CD4-positive, alpha-beta T cell treated with Interleukin-10 for 1 hour (primary cell): ENCODE results near the gene ITGB2.
A peak's percentile ranks its signal among the peaks of the same experiment; 100 is the strongest.

ENCODE experiments used
- DNase-seq: peaks from one replicate; pipeline ENCODE4 v3.0.0-alpha.2; 2020

Gene ITGB2

DNA sequence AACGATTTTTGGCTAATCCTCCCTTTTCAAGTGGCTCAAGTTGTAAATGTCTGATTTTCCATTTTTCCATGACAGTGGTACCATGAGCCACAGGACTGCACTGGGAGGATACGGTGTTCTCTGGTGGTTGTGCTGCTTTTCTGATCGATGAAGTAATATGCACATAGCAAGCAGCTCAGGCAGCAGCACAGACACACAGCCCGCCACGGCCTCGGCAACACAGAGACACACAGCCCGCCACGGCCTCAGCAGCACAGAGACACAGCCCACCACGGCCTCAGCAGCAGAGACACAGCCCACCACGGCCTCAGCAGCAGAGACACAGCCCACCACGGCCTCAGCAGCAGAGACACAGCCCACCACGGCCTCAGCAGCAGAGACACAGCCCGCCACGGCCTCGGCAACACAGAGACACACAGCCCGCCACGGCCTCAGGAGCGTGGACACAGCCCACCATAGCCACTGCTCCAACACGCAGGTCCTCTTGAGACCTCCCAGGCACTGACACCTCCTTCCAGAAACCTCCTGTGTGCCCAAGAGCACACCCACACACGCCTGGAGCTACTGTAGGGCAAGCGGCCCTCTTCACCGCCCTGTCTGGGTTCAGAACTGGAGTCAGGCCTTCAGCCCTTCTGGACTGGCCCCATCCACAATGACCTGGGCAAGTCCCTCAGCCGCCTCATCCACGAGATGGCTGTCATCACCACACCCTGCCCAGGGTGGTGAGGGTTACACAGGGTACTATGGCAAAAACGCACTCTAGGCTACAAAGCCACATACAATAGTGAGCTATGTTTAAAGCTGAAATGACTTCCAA, 57.6 kb downstream of the ITGB2 start:
- DNase-seq, result no peak

DNA sequence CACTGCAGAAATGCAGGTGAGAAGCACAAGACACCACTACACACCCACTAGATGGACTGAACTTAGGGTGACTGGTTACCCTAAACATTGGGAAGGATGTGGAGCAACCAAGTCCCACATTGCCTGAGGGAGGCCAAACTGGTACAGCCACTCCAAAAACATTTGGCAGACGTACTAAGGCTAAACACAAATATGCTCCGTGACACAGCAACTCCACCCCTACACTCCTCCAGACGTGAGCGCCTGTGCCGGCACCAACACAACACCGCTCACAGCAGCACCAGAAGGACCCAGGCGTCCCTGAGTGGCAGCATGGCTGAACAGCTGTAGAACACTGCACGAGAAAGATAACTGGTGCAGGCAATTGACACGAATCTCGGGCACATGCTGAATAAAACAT, 61.9 kb downstream of the ITGB2 start:
- no peak for DNase-seq

DNA sequence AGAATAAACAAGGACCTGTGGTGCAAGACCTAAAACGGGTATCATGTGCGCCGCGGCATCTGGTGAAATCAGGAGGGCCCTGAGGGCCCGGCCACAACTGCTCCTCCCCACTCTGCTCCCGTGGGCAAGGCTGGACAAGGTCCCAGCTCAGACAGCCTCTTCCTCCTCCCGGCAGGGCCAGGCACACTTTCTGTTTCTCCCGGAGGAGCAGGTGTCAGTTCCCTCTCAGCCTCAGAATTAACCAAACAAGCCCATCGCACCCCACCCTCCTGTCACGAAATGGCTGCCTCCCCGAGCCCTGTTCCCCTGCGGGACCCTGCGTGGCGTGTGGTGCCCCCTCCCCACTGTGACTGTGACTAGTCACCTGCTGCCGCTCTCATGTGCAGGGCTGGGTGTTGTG, 62.4 kb downstream of the ITGB2 start:
- no peak for DNase-seq

DNA sequence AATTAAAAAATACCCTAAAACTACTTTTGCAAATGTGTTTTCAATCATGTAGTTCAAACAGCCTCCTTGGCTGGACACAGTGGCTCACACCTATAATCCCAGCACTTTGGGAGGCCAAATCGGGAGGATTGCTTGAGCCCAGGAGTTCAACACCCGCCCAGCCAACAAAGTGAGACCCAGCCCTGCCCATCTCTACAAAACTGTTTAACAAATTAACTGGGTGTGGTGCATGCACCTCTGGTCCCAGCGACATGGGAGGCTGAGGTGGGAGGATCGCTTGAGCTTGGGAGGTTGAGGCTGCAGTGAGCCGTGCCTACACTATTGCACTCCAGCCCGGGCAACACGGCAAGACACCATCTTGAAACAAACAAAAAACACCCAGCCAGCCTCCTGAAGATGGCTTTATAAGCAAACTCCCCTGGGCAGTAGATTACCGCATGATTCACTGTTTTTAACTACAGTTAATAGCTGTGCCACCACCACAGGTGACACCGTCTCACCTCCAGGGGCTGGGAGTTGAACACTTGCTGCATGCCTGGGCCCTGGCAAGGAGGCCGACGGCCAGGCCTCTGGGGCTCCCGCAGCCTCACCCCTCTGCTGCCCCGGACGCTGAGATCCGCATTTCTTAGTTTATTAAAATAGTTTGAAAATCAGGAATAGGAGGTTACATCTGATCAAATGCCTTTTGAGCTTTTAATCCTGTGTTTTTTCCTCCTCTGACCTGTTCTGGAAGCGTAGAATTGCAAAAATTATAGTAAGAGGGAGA, 63.4 kb downstream of the ITGB2 start:
- no peak for DNase-seq

DNA sequence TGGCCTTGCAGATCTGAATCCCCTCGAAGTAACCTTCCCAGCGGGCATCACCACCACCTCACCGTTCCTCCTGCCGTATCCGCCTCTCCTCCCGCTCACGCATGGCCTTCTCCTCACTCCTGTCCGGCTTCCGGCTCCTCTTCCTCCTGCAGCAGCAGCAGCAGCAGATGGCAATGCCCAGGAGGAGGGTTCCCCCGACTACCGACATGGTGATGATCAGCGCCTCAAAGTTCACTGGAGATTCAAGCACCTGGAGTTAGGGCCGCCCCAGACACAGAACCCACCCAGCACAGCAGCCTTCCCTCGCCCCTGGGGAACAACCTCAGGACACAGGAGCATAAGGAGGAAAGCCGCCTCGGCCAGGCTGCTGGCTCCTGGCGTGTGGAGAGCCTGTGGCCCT, 64.6 kb downstream of the ITGB2 start:
- DNase-seq, result no peak

DNA sequence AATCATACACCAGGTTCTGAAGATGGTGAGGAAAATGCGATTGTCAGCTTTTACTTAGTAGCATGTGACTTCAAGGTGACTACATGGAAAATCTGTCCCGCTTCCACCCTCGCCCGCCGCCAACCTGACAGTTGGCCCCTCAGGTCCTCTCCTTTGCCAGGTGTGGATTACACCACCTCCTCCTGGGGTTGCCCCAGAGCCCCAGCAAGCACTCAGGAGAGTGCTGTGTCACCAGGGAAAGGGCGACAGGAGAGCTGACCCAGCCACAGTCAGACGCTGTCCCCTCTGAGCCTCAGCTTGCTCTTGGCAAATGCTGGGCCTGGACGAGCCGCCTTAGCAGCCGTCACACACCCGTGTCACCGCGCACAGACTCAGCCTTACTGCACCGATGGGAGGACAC, 65.1 kb downstream of the ITGB2 start:
- no peak for DNase-seq

DNA sequence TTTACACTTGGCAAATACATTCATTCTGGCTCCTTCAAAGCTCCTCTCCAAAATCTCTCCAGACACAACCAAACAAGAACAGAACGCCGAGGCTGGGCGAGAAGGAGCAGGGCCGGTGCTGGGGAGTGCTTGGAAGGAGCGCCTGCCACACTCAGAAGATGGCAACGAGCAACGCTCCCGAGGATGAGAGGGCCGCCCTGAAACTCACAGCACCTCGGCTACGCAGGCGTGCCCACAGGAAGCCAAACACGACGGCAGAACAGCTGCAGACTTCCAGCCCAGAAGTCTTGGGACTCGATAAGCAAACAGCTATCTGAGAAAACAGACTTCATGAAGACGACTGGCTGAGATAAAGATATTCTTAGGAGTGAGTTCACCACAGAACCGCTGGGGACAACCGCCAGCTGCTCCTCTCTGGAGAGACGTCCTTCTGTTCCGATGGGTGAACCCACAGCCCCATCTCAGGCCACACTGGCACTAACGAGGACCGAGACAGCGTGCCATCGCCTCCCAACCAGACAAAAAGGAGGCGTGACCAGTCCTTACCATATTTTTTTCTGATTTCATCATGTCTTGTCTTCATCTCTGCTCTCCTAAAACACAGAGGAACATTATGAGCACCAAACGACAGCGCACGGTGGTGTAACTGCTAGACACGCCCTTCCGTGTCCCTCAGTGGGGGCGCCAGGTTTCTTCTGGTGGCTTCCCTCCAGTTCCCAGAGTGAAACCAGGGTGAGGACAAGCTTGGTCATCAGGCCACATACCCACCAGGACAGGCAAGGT, 65.8 kb downstream of the ITGB2 start:
- DNase-seq, result no peak

DNA sequence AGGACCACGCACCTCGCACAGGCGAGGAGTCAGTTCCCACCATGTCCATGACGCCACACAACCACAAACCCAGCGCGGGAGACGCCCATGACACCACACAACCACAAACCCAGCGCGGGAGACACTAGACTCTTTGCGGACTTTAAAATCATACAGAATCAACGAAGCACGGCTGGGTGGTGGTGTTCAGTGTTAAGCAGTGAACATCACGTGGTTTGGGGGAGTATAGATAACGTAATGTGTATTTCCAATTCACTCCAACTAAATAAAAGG, 66.4 kb downstream of the ITGB2 start:
- DNase-seq, result no peak

DNA sequence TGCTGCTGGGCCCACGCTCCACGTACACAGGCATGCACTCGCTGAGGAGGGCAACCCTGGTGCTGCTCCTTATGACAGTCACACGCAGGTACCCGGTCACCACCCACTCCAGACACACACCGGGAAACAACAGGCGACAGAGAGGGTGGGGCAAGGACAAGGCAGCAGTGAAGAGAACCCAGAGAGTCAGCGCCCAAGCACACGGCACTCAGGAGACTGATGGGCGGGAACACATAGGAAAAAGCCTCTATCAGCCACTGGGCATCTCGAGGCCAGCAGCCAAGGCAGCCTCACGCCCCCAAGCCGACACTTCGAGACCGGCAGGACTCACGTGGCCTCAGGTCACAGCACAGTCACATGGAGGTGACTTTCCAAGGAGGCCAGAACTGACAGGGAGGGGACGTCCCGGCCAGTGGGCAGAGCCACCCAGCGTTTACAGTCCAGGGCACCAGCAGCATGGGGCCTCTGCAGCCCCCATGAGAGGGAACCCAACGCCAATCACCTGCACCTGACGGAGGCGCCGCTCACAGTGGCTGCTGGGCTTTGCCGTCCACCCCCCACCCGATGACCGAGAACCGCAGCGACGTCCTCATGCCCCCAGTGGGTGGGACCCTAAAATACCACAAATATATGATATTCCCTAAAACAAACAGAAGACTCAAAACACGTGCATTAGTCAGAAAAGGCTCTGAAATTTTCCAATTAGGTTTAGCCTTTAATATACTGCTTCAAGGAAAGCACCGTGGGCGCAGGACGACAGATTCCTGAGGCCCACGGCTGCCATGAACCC, 66.9 kb downstream of the ITGB2 start:
- DNase-seq, result no peak

DNA sequence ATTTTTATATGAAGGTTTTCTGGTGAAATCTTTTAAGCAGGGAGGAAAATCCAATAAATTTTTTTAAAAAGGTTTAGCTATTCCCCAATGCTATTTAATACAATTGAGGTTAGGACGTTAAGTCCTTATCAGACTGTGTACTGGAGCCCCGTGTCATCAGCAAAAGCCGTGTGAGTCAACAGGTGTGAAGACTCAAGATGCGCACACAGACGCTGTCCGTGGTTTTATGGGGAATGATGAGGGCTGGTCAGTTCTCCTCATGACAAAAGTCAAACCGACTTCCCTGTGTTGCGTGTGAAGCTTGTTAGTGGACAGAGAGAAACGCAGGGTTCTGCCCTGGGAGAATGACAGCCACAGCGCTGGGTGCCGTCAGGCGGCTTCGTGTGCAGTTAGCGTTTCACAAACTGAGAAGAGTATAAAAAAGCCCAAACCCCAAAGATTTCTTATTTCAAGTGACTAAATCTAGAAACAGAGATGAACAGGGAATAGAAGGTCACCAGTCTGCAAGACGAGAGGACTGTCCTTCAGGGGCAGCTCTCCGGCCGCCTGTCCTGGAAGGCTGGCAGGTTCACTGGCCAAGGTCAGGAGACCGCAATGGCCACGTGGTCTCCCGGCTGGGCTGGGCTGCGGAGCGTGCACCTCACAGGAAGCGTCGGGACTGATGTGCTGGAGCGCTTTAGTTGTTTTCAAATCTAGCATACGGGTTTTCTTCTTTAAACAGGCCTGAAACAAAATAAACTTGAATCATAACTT, 69.6 kb downstream of the ITGB2 start:
- DNase-seq, result no peak

DNA sequence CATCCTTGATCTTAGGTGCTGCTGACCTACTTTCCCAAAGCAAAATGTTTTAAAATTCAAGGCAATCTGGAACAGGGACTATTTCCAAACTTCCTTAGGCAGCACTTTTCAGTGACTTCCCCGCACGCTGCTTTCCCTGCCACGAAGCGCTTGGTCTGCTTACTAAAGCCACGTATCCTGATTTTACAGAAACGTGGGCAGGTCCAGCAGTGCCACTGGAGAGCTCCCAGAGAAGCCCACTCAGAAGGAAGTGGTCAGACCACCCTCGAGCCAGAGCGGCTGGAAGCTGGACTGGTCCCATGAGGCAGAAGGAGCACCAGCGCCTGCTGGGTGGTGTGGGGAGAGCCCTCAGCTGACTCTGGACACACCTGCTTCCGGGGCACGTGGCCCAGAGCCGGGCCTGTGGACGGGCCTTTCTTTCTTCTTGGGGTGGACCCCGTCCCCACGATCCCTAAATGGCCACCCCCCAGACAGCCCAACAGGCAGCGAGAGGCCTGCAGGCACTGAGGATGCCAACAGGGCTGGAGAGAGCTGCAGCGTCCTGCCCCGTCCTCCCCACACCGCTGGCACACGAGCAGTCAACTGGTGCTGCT, 70.4 kb downstream of the ITGB2 start:
- DNase-seq, result no peak

DNA sequence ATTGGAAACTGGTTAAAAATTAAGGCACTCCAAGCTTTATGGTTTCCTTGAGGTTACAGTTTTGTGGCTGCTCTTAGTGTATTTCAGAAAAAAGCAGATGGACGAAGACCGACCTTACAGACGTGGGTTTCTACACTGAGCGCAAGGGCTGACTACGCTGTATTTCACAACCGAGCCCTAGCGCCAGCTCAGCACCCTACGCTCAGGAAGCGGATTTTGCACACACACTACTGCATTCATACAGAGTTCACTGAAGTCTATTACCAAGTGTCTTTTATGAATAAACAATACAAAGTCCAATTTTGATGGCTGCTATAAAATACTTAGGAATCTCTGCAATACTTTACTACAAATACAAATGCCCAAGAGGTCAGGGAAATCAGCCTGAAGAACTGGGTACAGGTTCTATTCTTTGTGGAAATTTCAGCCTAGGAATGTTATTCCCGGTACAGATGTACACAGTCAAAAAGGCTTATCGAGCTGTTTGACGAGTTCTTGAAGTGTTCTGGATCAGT, 71.0 kb downstream of the ITGB2 start:
- no peak for DNase-seq

DNA sequence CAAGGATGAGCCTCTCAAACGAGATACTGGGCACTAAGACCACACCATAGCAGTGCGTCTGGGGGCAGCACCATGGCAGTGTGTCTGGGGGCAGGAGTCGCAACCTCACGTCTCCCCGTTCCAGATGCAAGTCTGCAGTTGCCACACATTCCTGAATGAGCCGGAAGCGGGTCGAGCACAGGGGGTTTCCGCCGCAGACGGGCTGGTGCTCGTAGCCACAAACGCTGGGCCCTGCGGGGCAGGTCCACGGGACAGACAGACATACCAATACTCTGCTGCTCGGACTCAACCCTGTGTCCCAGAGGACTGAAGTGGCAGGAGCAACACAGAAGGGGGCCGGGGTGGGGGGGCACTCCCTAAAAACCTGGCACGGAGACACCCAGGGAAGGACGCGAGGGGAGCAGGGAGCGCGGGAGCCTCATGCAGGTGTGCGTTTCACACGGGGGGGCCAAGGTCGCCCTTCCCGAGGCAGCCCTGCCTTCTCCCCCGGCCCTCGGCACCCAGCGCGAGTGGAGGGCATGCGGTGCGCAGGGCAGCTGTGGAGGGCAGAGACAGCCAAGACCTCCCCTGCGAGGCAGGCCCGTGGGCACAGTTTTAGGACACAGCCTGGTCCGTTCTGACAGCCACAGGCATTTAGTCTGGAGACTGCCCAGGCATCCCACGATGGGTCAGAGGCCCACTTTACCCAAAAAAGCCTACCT, 71.7 kb downstream of the ITGB2 start:
- no peak for DNase-seq

DNA sequence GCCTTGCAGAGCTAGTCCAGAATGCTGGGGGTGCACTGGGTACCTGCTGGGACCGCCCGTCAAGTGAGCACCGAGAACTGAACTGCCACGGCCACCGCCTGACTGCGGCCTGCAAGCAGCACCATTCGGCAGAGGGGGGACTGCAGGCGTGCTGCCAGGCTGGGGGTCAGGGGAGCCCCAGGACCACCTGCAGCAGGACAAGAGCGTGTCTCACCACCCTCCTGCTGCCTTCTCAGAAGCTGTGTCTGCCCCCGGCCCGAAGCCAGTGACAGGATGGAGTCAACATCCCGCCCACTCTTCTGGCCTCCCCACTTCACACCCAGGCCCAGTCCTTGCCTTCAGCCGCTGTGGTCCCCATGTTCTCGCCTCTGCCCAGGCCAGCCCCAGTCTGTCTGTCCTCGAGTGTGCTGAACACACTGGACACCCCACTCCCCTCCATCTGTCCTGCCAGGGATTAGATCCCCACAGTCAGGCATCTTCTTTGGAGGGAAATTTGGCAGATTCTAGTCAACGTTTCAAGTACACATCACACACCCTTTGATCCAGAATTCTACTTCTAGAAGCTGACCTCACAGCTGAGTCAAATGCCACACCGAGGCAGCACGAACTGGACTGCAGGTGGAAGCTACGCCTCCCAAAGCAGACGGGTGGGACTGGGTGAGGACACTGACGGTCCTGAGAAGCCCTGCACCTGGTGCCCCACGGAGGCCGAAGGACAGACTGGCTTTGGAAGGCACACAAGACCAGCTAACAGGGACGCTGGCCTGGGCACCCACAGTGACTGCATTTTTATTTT, 73.2 kb downstream of the ITGB2 start:
- no peak for DNase-seq

DNA sequence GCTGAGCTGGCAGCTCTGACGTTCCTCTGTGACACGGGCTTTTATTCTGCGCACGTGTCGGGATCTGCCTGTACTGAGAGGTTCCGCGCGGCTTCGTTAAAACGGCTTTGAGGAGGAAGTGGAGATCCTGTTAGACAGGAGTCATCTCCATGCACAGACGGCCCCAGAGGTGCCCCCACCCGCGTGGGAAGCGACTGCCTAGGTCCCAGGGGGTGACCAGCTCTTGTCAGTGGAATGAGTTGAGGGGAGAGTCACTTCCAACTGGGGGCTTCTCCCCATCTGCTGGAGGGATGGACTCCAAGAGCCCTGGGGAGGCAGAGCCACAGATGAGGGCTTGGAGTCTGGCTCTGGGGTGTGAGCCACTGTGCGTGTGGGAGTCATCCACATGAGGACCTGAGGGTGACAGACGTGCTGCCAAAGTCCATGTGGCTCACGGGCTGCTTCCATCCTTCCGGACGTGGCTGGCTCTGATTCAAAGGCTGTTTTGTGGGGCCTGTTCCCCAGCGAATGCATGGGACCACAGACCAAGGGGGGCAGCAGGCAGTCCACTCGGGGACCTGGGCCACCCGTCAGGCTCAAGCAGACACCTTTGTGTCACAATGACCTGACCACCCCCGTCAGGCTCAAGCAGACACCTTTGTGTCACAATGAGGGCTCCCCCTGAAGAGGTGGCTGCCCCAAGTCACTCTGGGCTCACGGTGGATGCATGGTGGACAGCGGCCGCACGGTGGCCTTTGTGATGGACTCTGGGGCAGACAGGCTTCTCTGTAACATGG, 74.0 kb downstream of the ITGB2 start:
- peak; percentile 32 for DNase-seq

DNA sequence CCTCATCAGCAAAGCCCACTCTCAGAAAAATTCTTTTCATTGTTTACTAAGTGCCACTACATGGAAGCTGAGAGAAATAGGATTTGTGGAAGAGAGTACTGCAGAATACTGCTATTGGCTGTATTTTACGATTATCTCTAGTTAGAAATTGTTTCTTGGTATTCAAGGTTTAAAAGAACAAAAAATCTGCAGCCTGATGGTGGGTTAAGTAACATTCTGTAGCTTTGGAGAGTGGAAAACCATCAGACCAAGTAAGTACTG, 74.5 kb downstream of the ITGB2 start:
- DNase-seq, result no peak

DNA sequence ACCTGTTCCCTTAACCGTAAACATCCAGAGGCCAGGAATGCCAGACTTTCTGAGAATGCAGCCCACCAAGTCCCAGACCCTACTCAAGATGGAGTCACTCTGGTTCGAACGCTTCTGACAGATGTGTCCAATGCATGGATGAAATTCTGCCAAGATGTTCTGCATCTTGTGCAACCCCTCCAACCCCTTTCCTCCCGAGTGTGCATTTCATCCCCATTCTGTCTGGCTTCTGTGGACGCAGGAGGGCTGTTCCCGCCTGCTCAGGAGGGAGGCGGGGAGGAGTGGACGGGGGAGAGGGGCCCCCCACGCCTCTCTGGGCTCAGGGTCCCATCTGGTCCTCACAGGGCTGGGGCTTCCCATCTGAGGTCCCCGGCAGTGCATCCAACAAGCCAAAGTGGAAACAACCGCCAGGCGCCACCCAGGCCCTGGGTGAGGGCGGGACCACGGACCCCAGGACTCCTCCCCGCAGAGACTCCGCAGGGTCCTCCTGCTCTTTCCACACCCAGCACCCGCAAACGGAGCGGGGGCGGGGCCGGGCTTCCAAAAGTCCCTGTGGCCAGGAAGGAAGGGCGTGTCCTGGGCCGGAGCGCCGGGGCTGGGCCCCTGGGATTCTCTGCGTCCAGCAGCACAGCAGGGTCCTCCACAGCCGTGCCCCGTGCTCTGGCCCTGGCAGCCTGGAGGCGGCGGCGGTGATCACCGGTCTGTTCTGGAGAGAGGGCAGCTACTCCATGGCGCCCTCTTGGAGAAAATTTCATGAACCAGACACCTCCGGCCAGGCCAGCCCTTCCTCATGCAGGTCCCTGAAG, 75.1 kb downstream of the ITGB2 start:
- peak; percentile 54 for DNase-seq

DNA sequence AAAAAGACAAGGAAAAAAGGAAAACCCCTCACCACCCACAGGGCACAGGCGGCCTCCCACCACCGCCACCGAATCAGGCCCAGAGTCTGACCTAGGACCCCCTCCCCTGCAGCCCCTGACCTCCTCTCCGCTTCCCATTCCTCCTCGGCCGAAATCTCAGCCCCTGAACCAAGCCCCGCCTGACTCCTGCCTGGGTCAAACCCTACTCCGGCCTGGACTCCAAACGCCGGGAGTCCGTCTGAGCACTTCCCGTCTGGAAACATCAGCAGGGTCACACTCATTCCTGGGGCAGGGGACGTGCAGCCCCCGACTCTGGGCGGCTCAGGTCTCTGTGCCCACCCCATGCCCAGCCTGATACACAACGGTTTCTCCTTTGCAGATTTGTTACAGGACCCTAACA, 76.4 kb downstream of the ITGB2 start:
- no peak for DNase-seq
